HG02623 (cell line): ENCODE measurements around the gene GALR2.

ENCODE experiments used
- ATAC-seq: cut with Tn5 transposase; IDR thresholded peaks from one replicate; pipeline ENCODE4 v1.9.1; 2021; ENCODE audit warnings: moderate library complexity; ENCODE audit not compliant: unreplicated experiment

Gene GALR2

DNA sequence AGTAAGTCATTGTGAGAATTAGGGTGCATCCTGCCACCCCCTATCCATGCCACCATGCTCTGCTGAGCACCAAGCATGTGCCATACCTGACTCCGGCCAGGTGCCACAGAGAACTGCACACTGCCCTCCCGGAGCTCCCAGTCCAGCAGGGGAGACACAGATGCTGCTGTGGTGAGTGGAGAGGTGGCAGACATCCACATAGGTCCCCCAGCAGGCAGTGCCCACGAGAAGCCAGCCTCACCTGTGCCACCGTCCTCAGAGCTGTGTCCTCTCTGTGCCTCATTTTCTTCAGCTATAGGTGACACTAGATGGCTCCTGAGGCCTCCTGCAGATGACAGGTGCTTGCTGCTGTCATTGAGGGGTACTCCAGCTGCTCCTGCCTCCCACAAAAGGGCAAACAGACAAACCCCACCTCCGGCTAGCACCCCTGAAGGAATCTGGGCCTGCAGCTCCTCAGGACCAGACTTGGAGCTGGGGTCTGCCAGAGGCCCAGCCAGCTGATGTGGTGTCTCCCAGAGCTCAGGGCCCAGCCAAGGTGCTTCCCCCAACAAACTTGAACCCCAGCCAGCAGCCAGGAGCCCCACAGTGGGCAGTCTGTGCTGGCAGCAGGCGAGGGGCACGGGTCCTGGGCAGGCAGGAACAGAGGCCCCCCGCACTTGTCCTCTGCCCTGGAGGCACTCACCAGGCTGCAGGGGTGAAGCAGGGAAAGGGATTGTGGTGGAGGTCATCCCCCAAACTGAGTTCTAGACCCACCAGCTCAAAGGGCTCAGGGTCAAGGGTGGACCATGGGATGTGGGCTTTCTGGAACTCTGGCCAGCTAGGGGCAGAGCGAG lies 49.4 kb downstream of the GALR2 start:
- no peak for ATAC-seq

DNA sequence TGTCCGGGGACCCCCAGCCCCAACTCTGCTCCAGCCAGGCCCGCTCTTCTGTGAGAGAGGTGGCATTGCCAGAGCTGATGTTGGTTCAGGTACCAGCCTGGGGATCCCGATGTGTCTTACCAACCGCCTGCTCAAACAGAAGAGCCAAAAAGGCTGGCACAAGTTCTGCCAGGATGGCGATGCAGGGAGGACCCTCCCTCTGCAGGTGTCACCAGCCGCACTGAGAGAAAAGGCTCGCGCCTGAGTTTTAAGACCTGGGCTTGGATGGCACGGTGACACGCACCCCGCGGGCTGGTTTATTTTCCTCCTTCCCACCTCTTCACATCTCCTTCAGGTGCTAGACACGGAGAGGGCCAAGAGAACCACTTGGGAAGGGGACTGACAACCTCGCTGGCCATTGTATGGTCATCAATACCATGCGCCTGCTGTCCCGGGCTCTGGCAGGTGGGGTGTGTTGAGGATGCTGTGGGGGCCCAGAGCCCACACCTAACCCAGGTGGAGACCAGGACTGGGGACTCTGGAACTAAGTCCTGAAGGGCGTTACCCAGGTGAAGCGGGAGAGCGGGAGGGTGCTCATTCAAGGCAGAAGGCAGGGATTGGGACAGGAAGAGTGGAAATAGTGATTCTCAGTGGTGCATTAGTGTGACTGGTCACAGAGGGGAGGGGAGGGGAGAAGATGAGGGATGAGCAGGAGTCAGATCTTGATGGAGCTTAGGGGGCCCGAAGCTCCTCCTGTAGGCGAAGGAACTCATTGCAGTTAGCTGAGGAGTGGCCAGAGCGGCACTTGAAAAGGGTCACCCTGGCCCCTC lies 50.2 kb downstream of the GALR2 start:
- no peak for ATAC-seq

DNA sequence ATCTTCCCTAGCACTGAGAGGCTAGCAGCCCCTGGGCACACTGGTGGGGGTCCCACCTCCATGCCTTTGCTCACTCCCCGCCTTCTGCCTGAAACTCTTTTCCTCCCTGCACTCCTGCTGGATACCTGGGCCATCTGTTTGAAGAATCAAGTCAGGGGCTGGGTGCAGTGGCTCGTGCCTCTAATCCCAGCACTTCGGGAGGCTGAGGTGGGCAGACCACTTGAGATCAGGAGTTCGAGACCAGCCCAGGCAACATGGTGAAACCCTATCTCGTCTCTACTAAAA lies 50.8 kb downstream of the GALR2 start:
- no peak for ATAC-seq

DNA sequence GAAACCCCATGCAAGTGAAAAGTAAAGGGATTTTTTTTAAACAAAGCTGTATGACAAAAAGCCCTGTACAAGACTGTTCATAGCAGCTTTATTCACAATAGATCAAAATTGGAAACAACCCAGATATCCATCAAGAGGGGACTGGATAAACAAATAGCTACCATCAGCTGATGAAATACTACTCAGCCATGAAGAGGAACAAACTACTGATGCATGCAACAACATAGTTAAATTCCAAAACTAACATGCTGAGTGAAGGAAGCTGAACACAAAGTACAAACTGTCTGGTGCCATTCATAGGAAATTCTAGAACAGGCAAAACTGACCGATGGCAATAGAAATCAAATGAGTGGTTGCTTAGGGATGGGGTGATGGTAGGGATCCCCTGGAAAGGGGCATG lies 51.3 kb downstream of the GALR2 start:
- ATAC-seq: no peak
